OCI-LY7 (cell line): ENCODE measurements around the gene ELOB. TPM values are rescaled to one million over a fixed set of nuclear protein-coding genes. Genes with fewer than 3 reads are reported as not detected.

ENCODE experiments used
- BruUV-seq: library from RNA; stranded (reverse); fragments of 400-500 nt; replicated peaks from 2 replicates; lab custom pipeline; 2021; lab: Mats Ljungman, UMichigan
- CTCF ChIA-PET: fragments of 300-600 bp; sonication (Branson Sonifier 250); formaldehyde crosslinking; loops from one replicate; lab custom pipeline; 2022; ENCODE audit warnings: antibody characterized with exemption; ENCODE audit not compliant: unreplicated experiment; lab: Charles Lee
- POLR2A ChIA-PET: fragments of 300-600 bp; sonication (Branson Sonifier 250); formaldehyde crosslinking; loops from one replicate; lab custom pipeline; 2022; ENCODE audit warnings: antibody characterized with exemption; lab: Charles Lee
- DNase-seq: peaks from one replicate; pipeline ENCODE4 v3.0.0-alpha.2; 2015; ENCODE audit warnings: low spot score
- H2AFZ ChIP-seq: fragments of 200-600 bp; sonication (generic), shearing (Covaris generic); 2 replicates; pipeline ENCODE4 v1.6.1; 2014; ENCODE audit warnings: mild to moderate bottlenecking, antibody characterized with exemption, low read length, moderate library complexity
- H3K27ac ChIP-seq: fragments of 200-600 bp; sonication (generic); 2 replicates; pipeline ENCODE4 v1.5.1; 2014; ENCODE audit warnings: mixed run types, low read depth, mild to moderate bottlenecking, moderate library complexity, low read length, inconsistent platforms; ENCODE audit not compliant: poor library complexity, severe bottlenecking
- H3K36me3 ChIP-seq: fragments of 200-600 bp; sonication (generic); 2 replicates; pipeline ENCODE4 v1.6.1; 2014; ENCODE audit warnings: mild to moderate bottlenecking, antibody characterized with exemption, low read length, moderate library complexity, mixed read lengths; ENCODE audit not compliant: insufficient read depth
- H3K4me1 ChIP-seq: fragments of 200-600 bp; sonication (generic); 2 replicates; pipeline ENCODE4 v1.5.1; 2014; ENCODE audit warnings: mild to moderate bottlenecking, low read length; ENCODE audit not compliant: insufficient read depth, poor library complexity, severe bottlenecking
- H3K4me2 ChIP-seq: fragments of 200-600 bp; sonication (generic); 2 replicates; pipeline ENCODE4 v1.6.1; 2014; ENCODE audit warnings: mild to moderate bottlenecking, low read length
- H3K4me3 ChIP-seq: fragments of 200-600 bp; sonication (generic); 2 replicates; pipeline ENCODE4 v1.5.1; 2014; ENCODE audit warnings: mild to moderate bottlenecking, low read depth, low read length; ENCODE audit not compliant: poor library complexity, severe bottlenecking
- H3K79me2 ChIP-seq: fragments of 200-600 bp; sonication (generic); 2 replicates; pipeline ENCODE4 v1.6.1; 2016; ENCODE audit warnings: low read depth, mild to moderate bottlenecking, low read length, moderate library complexity, mixed read lengths; ENCODE audit not compliant: insufficient read depth
- H3K9me2 ChIP-seq: fragments of 200-600 bp; sonication (generic); 2 replicates; pipeline ENCODE4 v1.6.1; 2016; ENCODE audit warnings: mild to moderate bottlenecking, low read length, mixed read lengths; ENCODE audit not compliant: insufficient read depth
- H3K9me3 ChIP-seq: fragments of 200-600 bp; sonication (generic); 2 replicates; pipeline ENCODE4 v1.6.1; 2014; ENCODE audit warnings: mild to moderate bottlenecking, mixed run types, low read length, mixed read lengths
- H4K20me1 ChIP-seq: fragments of 200-600 bp; sonication (generic); 2 replicates; pipeline ENCODE4 v1.6.1; 2014; ENCODE audit warnings: mild to moderate bottlenecking, antibody characterized with exemption, low read length, moderate library complexity, mixed read lengths; ENCODE audit not compliant: insufficient read depth
- EZH2phosphoT487 ChIP-seq: fragments of 200-600 bp; sonication (generic); IDR thresholded peaks from 2 replicates; pipeline ENCODE4 v1.6.1; 2018; ENCODE audit warnings: low read depth, borderline replicate concordance, mild to moderate bottlenecking, mixed run types, antibody characterized with exemption, low read length, moderate library complexity, mixed read lengths
- intact Hi-C: fragments of 100-400 bp; cut with micrococcal nuclease; formaldehyde crosslinking; loops from one replicate; pipeline ENCODE4 v1.10.0; 2022; ENCODE audit not compliant: unreplicated experiment
- total RNA-seq, 2 experiments: library from RNA; depleted of rRNA in 1 of 2; stranded (reverse); fragments of >200 nt in 1 of 2; shearing (Covaris generic) in 1 of 2; gene quantifications; 2 replicates each; pipeline ENCODE4 v1.2.3, GENCODE V29; 2014 to 2022
- TF ChIP-seq, protein P1 (sequence below): fragments of 200-600 bp; sonication (generic); conservative IDR thresholded peaks from 2 replicates; pipeline ENCODE4 v1.5.1; 2014; ENCODE audit warnings: mild to moderate bottlenecking, antibody characterized with exemption, low read length, moderate library complexity, mixed read lengths

ELOB gene
- total RNA-seq, 2 experiments from 2014 or later: 209 to 285 TPM

DNA sequence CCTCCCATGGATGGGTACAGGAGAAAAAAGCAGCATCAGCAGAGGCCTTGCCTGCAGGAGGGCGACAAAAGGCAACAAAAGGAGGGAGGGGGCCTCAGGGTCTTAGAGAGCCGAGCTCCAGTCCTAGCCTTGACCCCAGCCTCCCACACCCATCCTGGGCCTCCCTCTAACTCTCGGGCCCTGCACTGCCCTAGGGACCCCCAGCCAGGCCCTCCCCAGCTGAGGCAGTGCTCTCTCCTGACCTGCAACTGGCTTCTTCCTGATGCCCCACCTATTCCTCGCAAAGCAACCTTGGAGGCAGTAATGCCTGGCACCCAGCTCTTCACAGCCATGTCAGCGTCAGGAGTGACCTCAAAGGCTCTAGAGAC lies 39.9 kb downstream of the ELOB start:
- Histone ChIP-seq H3K36me3 (no peaks in the 10 kb centered on the region), H4K20me1 (no peaks in the 10 kb centered on the region), H3K9me2 (no peaks in the 10 kb centered on the region), H3K27ac (no peak overlapping the region), H3K9me3 (no peaks in the 10 kb centered on the region), H2AFZ (no peak overlapping the region), H3K4me3 (no peak overlapping the region), H3K79me2 (no peaks in the 10 kb centered on the region), H3K4me2 (no peak overlapping the region), H3K4me1 (no peaks in the 10 kb centered on the region)
- POLR2A ChIA-PET: interaction anchor here (0.7 kb wide), 1 partner anchor 12 kb away, joined by 3 read pairs; no protein-coding TSS in a partner anchor
- no peak for DNase-seq
- TF ChIP-seq, protein P1, sequence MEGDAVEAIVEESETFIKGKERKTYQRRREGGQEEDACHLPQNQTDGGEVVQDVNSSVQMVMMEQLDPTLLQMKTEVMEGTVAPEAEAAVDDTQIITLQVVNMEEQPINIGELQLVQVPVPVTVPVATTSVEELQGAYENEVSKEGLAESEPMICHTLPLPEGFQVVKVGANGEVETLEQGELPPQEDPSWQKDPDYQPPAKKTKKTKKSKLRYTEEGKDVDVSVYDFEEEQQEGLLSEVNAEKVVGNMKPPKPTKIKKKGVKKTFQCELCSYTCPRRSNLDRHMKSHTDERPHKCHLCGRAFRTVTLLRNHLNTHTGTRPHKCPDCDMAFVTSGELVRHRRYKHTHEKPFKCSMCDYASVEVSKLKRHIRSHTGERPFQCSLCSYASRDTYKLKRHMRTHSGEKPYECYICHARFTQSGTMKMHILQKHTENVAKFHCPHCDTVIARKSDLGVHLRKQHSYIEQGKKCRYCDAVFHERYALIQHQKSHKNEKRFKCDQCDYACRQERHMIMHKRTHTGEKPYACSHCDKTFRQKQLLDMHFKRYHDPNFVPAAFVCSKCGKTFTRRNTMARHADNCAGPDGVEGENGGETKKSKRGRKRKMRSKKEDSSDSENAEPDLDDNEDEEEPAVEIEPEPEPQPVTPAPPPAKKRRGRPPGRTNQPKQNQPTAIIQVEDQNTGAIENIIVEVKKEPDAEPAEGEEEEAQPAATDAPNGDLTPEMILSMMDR: no peak
- no peak for TF ChIP-seq EZH2phosphoT487
- CTCF ChIA-PET: no interaction called here
- intact Hi-C loops: no loop called here
- BruUV-seq: no TSS peak

DNA sequence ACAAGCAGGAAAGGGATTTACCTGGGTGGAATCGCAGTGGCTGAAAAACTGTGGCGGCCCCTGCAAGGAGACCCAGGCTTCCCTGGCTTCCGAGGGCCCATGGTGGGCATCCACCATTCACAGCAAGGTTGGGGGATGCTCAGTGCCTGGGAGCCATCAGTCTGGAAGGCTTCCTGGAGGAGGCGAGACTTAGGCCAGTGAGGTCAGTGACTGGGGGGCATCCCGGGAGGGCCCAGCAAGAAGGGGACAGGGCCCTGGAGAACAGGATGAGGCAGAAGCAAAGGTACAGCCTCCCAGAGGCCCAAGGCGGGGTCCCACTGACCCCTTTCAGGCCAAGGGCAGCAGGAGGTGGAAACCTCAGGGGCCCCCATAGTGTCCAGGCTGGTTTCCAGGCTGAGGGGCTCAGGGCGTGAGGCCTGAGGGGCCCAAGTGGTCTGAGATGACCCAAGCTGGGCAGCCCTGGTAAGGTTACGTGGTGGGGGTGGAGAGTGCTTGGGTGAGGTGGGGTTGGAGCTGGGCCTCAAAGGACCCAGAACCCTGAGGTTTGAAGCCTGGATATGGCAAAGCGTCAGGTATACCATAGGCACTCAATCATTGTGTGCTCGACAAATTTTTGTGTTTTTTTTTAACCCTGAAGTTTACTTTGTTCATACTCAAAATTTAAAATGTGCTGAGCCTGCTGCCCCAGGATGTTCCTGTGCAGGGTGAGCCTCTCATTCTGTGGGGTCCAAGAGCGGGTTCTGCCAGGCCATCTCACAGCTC lies 40.4 kb downstream of the ELOB start:
- no peaks in the 10 kb centered on the region for H3K79me2 ChIP-seq

More for the DNA sequence above, 40.4 kb downstream of the ELOB start:
- Histone ChIP-seq H3K9me2 (no peaks in the 10 kb centered on the region), H2AFZ (no peak overlapping the region), H3K4me1 (no peaks in the 10 kb centered on the region), H3K4me3 (no peak overlapping the region), H4K20me1 (no peaks in the 10 kb centered on the region), H3K9me3 (no peaks in the 10 kb centered on the region), H3K4me2 (no peak overlapping the region), H3K36me3 (no peaks in the 10 kb centered on the region), H3K27ac (no peak overlapping the region)
- ChIA-PET CTCF (no interaction called here), POLR2A (interaction anchor here (0.7 to 1.0 kb wide), 2 partner anchors 11 kb away, joined by 3 read pairs; no protein-coding TSS in a partner anchor)
- TF ChIP-seq, protein P1: no peak
- no peak for TF ChIP-seq EZH2phosphoT487
- no peak for DNase-seq
- intact Hi-C loops: no loop called here
- BruUV-seq: no TSS peak
